AG04450 (cell line): ENCODE data around the gene LCN10. TPM values are rescaled to one million over a fixed set of nuclear protein-coding genes. Genes with fewer than 3 reads are reported as not detected.

Experiments
- CTCF ChIA-PET: fragments of 300-600, 350-600 bp; formaldehyde crosslinking; extraction: SDS; loops from one replicate; lab custom pipeline; 2022; ENCODE audit warnings: antibody characterized with exemption, inconsistent platforms; lab: Charles Lee
- POLR2A ChIA-PET: fragments of 350-600 bp; formaldehyde crosslinking; extraction: SDS; loops from one replicate; lab custom pipeline; 2021; ENCODE audit warnings: antibody characterized with exemption, inconsistent platforms; lab: Yijun Ruan, JAX
- DNase-seq: peaks from one replicate; pipeline ENCODE4 v3.0.0-alpha.2; 2011; ENCODE audit warnings: low read depth, low spot score
- H3K27ac ChIP-seq: one replicate; pipeline ENCODE4 v1.5.1; 2012; ENCODE audit warnings: low read depth, low read length, control low read depth
- H3K27me3 ChIP-seq: one replicate; pipeline ENCODE4 v1.6.0; 2012; ENCODE audit warnings: low read length; ENCODE audit not compliant: control insufficient read depth, insufficient read depth
- H3K4me3 ChIP-seq: 2 replicates; pipeline ENCODE4 v1.5.1; 2011; ENCODE audit warnings: mild to moderate bottlenecking, low read depth, low read length, control low read depth
- H3K9me3 ChIP-seq: 2 replicates; pipeline ENCODE4 v1.5.1; 2012; ENCODE audit warnings: low read length; ENCODE audit not compliant: control insufficient read depth, insufficient read depth
- CTCF ChIP-seq: IDR thresholded peaks from 2 replicates; pipeline ENCODE4 v1.5.1; 2011; ENCODE audit warnings: low read depth, low read length, control low read depth, inconsistent platforms
- polyA plus RNA-seq: library from polyadenylated mRNA; depleted of rRNA; stranded (reverse); fragments of >200 nt; gene quantifications from 2 replicates; pipeline ENCODE4 v1.2.3, GENCODE V29; 2011

The LCN10 gene
- polyA plus RNA-seq, 1 experiment, result not detected

GRCh38 chr9:136784249-136784996 is 41.7 kb upstream of the LCN10 start:
- DNase-seq, result no peak
- TF ChIP-seq CTCF, result peak; percentile 34
- H3K27ac ChIP-seq, result no peak overlapping the region
- H3K27me3 ChIP-seq, result peaks cover 13% of the 10 kb centered on the region
- no peak overlapping the region for H3K4me3 ChIP-seq
- POLR2A ChIA-PET, result no interaction called here
- CTCF ChIA-PET, result interaction anchor here (0.6 kb wide), 1 partner anchor 15 kb away, joined by 3 read pairs; no protein-coding TSS in a partner anchor
- H3K9me3 ChIP-seq, result no peaks in the 10 kb centered on the region

GRCh38 chr9:136782452-136782851 is 39.7 kb upstream of the LCN10 start:
- DNase-seq, result no peak
- no peak overlapping the region for H3K27ac ChIP-seq
- ChIA-PET CTCF (no interaction called here), POLR2A (no interaction called here)
- TF ChIP-seq CTCF, result no peak
- H3K27me3 ChIP-seq, result peaks cover 31% of the 10 kb centered on the region
- no peaks in the 10 kb centered on the region for H3K9me3 ChIP-seq
- no peak overlapping the region for H3K4me3 ChIP-seq

GRCh38 chr9:136779808-136780207 is 37.1 kb upstream of the LCN10 start:
- no peaks in the 10 kb centered on the region for H3K9me3 ChIP-seq
- peak; percentile 28; the same call in 1 of the 2 replicates for TF ChIP-seq CTCF
- H3K27me3 ChIP-seq, result peaks cover 35% of the 10 kb centered on the region
- POLR2A ChIA-PET, result no interaction called here
- H3K27ac ChIP-seq, result no peak overlapping the region
- DNase-seq, result no peak
- CTCF ChIA-PET, result interaction anchor here (1.1 kb wide), 1 partner anchor 19 kb away, joined by 3 read pairs; no protein-coding TSS in a partner anchor
- no peak overlapping the region for H3K4me3 ChIP-seq

- H3K4me3 ChIP-seq, result no peak overlapping the region
- no peak for DNase-seq
- CTCF ChIA-PET, result interaction anchor here (0.7 to 3.1 kb wide), 6 partner anchors 8 to 258 kb away, joined by 3 to 17 read pairs (median 6); no protein-coding TSS in a partner anchor
- POLR2A ChIA-PET, result interaction anchor here (1.2 kb wide), 1 partner anchor 49 kb away, joined by 5 read pairs; no protein-coding TSS in a partner anchor
- peaks cover 9% of the 10 kb centered on the region for H3K9me3 ChIP-seq
- H3K27me3 ChIP-seq, result peaks cover 35% of the 10 kb centered on the region
- TF ChIP-seq CTCF, result no peak
- no peak overlapping the region for H3K27ac ChIP-seq
Observed at GRCh38 chr9:136777359-136777758, 34.6 kb upstream of the LCN10 start.

GRCh38 chr9:136776947-136777346 is 34.2 kb upstream of the LCN10 start:
- no peak for TF ChIP-seq CTCF
- POLR2A ChIA-PET, result no interaction called here
- DNase-seq, result no peak
- CTCF ChIA-PET, result interaction anchor here (1.8 to 3.1 kb wide), 3 partner anchors 10 to 16 kb away, joined by 6 to 17 read pairs (median 11); no protein-coding TSS in a partner anchor
- H3K4me3 ChIP-seq, result no peak overlapping the region
- H3K9me3 ChIP-seq, result peaks cover 9% of the 10 kb centered on the region
- H3K27me3 ChIP-seq, result peaks cover 37% of the 10 kb centered on the region
- H3K27ac ChIP-seq, result no peak overlapping the region
